K562 (cell line): ENCODE data around the gene CCDC28A. TPM values are rescaled to one million over a fixed set of nuclear protein-coding genes. Genes with fewer than 3 reads are reported as not detected.
A peak's percentile ranks its signal among the peaks of the same experiment; 100 is the strongest.

Experiments
- ATAC-seq: fragments of 200-7000 bp; cut with Tn5 transposase; 3 replicates; pipeline ENCODE4 v1.9.1; 2020; ENCODE audit warnings: moderate library complexity
- BruUV-seq: library from RNA; stranded (reverse); fragments of 400-500 nt; replicated peaks from 2 replicates; lab custom pipeline; 2021; lab: Mats Ljungman, UMichigan
- CTCF ChIA-PET: fragments of 300-600 bp; formaldehyde crosslinking; extraction: SDS; loops from one replicate; lab custom pipeline; 2021; ENCODE audit warnings: low intra/inter-chr PET ratio; lab: Yijun Ruan, JAX
- POLR2A ChIA-PET: fragments of 300-600, 350-650 bp; sonication (Branson Sonifier 250); formaldehyde crosslinking; extraction: SDS; loops from one replicate; lab custom pipeline; 2021; ENCODE audit warnings: antibody characterized with exemption, inconsistent platforms; lab: Yijun Ruan, JAX
- DNase-seq, 4 experiments: peaks; one replicate each; pipeline versions ENCODE4 v3.0.0 to v3.0.0-alpha.2; 2011 to 2018; ENCODE audit warnings: low spot score in 3 of 4, mixed read lengths in 3 of 4; ENCODE audit errors: extremely low read depth in 1 of 4
- FAIRE-seq: peaks from 2 replicates; lab custom pipeline; 2011; peaks lifted over from hg19 to GRCh38; lab: Jason Lieb, UNC
- H2AFZ ChIP-seq: 2 replicates; pipeline ENCODE4 v1.6.0; 2011; ENCODE audit warnings: low read depth, low read length, control low read depth, inconsistent platforms
- H3K27ac ChIP-seq: fragments of 200-600 bp; 3 replicates; pipeline ENCODE4 v1.8.0; 2011; ENCODE audit warnings: low read depth, mild to moderate bottlenecking, control low read depth, inconsistent platforms, low read length, moderate library complexity, mixed read lengths; ENCODE audit errors: extremely low read depth
- H3K27me3 ChIP-seq, 2 experiments: fragments of 300-600 bp in 1 of 2; 2 replicates in 1 of 2; 3 replicates in 1 of 2; pipeline versions ENCODE4 v1.6.0 to v1.8.0; 2011; ENCODE audit warnings: inconsistent platforms in 2 of 2, low read length in 2 of 2, mild to moderate bottlenecking in 1 of 2, mixed read lengths in 1 of 2, moderate library complexity in 1 of 2; ENCODE audit not compliant: control insufficient read depth in 2 of 2, insufficient read depth in 2 of 2
- H3K36me3 ChIP-seq: fragments of 300-600 bp; 3 replicates; pipeline ENCODE4 v1.8.0; 2011; ENCODE audit warnings: mild to moderate bottlenecking, low read length, inconsistent platforms; ENCODE audit not compliant: control insufficient read depth, insufficient read depth
- H3K4me1 ChIP-seq, 2 experiments: fragments of 200-600 bp in 1 of 2; replicated peaks in 1 of 2; 2 replicates in 1 of 2; 3 replicates in 1 of 2; pipeline versions ENCODE4 v1.5.1 to v1.8.0; 2011; ENCODE audit warnings: inconsistent platforms in 2 of 2, low read length in 2 of 2, mild to moderate bottlenecking in 1 of 2, mixed read lengths in 1 of 2, moderate library complexity in 1 of 2; ENCODE audit not compliant: control insufficient read depth in 2 of 2, insufficient read depth in 2 of 2
- H3K4me2 ChIP-seq: 2 replicates; pipeline ENCODE4 v1.6.1; 2011; ENCODE audit warnings: low read length, control low read depth, inconsistent platforms, mixed read lengths; ENCODE audit not compliant: insufficient read depth
- H3K4me3 ChIP-seq: fragments of 200-600 bp; sonication (generic), shearing (Covaris generic); 2 replicates; pipeline ENCODE4 v1.5.1; 2016; ENCODE audit warnings: control low read depth, inconsistent platforms
- H3K79me2 ChIP-seq: fragments of 200-600 bp; 3 replicates; pipeline ENCODE4 v1.8.0; 2011; ENCODE audit warnings: low read length, inconsistent platforms; ENCODE audit not compliant: control insufficient read depth, insufficient read depth
- H3K9ac ChIP-seq, 2 experiments: 2 replicates each; pipeline versions ENCODE4 v1.6.0 to v1.6.1; 2011; ENCODE audit warnings: low read depth in 2 of 2, low read length in 2 of 2, control low read depth in 1 of 2, inconsistent platforms in 1 of 2, mild to moderate bottlenecking in 1 of 2, mixed read lengths in 1 of 2; ENCODE audit not compliant: insufficient read depth in 1 of 2
- H3K9me1 ChIP-seq: one replicate; pipeline ENCODE4 v1.6.0; 2011; ENCODE audit warnings: inconsistent platforms, mild to moderate bottlenecking, low read length, moderate library complexity; ENCODE audit not compliant: control insufficient read depth, insufficient read depth
- H3K9me3 ChIP-seq: replicated peaks from 2 replicates; pipeline ENCODE4 v1.5.1; 2011; ENCODE audit warnings: low read depth, low read length, inconsistent platforms; ENCODE audit not compliant: control insufficient read depth, insufficient read depth
- H4K20me1 ChIP-seq: replicated peaks from 2 replicates; pipeline ENCODE4 v1.6.1; 2011; ENCODE audit warnings: low read length, inconsistent platforms, mixed read lengths; ENCODE audit not compliant: control insufficient read depth, insufficient read depth
- ARID1B ChIP-seq: fragments of 450-650 bp; IDR thresholded peaks from 2 replicates; pipeline ENCODE4 v1.6.1; 2016; ENCODE audit warnings: antibody characterized with exemption, mild to moderate bottlenecking, inconsistent platforms
- CREBBP ChIP-seq: IDR thresholded peaks from one replicate; pipeline ENCODE4 v1.6.1; 2012; ENCODE audit warnings: low read depth, mild to moderate bottlenecking, control low read depth, inconsistent platforms, low read length
- GABPB1 ChIP-seq: sonication (generic); formaldehyde crosslinking; IDR thresholded peaks from 2 replicates; pipeline ENCODE4 v1.8.0; 2022; ENCODE audit warnings: mild to moderate bottlenecking, missing genetic modification reagents
- KLF6 ChIP-seq: fragments of 250-450 bp; sonication (Bioruptor Pico); IDR thresholded peaks from 2 replicates; pipeline ENCODE4 v1.4.0; 2020; ENCODE audit warnings: mild to moderate bottlenecking, moderate library complexity, borderline replicate concordance
- RBM17 ChIP-seq: fragments of 200-400 bp; formaldehyde crosslinking; IDR thresholded peaks from 2 replicates; pipeline ENCODE4 v1.6.1; 2017; ENCODE audit warnings: low read depth, mild to moderate bottlenecking, low read length, borderline replicate concordance
- RFX1 ChIP-seq: fragments of 450-650 bp; IDR thresholded peaks from 2 replicates; pipeline ENCODE4 v1.6.1; 2016; ENCODE audit warnings: mild to moderate bottlenecking, moderate library complexity
- RFX7 ChIP-seq: fragments of 250-450 bp; sonication (Bioruptor Pico); IDR thresholded peaks from 2 replicates; pipeline ENCODE4 v1.5.1; 2021; ENCODE audit warnings: mild to moderate bottlenecking
- TAF15 ChIP-seq: fragments of 200-400 bp; formaldehyde crosslinking; IDR thresholded peaks from 2 replicates; pipeline ENCODE4 v1.6.1; 2017; ENCODE audit warnings: mild to moderate bottlenecking, low read depth, low read length, moderate library complexity
- U2AF1 ChIP-seq: fragments of 200-400 bp; formaldehyde crosslinking; optimal IDR thresholded peaks from 2 replicates; pipeline ENCODE3; 2017; ENCODE audit warnings: mild to moderate bottlenecking, low read depth, low read length, moderate library complexity
- ZC3H4 ChIP-seq: sonication (generic); formaldehyde crosslinking; IDR thresholded peaks from 2 replicates; pipeline ENCODE4 v1.9.0; 2021; ENCODE audit warnings: missing genetic modification reagents, borderline replicate concordance
- WGBS: fragments of 100-300 bp; shearing (Covaris generic); methylation state at CpG from one replicate; pipeline ENCODE4 v1.1.6; 2016; ENCODE audit warnings: low coverage, mixed read lengths; ENCODE audit not compliant: insufficient coverage; ENCODE audit errors: missing lambda C conversion rate; 5-methylcytosine and 5-hydroxymethylcytosine counted together
- in situ Hi-C: fragments of 300-500 bp; cut with MboI; formaldehyde crosslinking; loops from 4 replicates; pipeline ENCODE4 v1.15.0; 2018; ENCODE audit warnings: inconsistent platforms, mixed read lengths
- intact Hi-C: fragments of 100-400 bp; cut with micrococcal nuclease; formaldehyde crosslinking; loops from 2 replicates; pipeline ENCODE4 v1.14.2; 2022
- polyA plus RNA-seq, 8 experiments: library from polyadenylated mRNA; depleted of rRNA in 4 of 8; stranded (reverse) in 5 of 8; unstranded in 3 of 8; fragments of >200 nt; fragmentation: Nextera tagmentation in 2 of 8; fragmentation: Illumina TruSeq in 1 of 8; extraction: Ambion mirVana in 2 of 8; extraction: Trizol in 1 of 8; gene quantifications; 2 replicates each; pipeline versions ENCODE4 v1.2.1 to v1.2.3, GENCODE V29; 2011 to 2014; ENCODE audit warnings: inconsistent platforms in 1 of 8, missing spikeins in 1 of 8
- total RNA-seq, 7 experiments: library from RNA; depleted of rRNA in 6 of 7; stranded (reverse); fragments of >200 nt in 6 of 7; fragmentation: Illumina TruSeq in 2 of 7; extraction: Trizol in 2 of 7; gene quantifications; 2 replicates each; pipeline versions ENCODE4 v1.2.1 to v1.2.3, GENCODE V29; 2011 to 2021; ENCODE audit warnings: low replicate concordance in 1 of 7
- TF ChIP-seq, protein P1 (sequence below): IDR thresholded peaks from 2 replicates; pipeline ENCODE4 v1.6.1; 2014; ENCODE audit warnings: antibody characterized with exemption
- TF ChIP-seq, protein P2 (sequence below): fragments of 450-650 bp; IDR thresholded peaks from 2 replicates; pipeline ENCODE4 v1.6.1; 2016; ENCODE audit warnings: missing biosample characterization, missing genetic modification characterization
- TF ChIP-seq, protein P3 (sequence below): IDR thresholded peaks from 2 replicates; pipeline ENCODE4 v1.6.1; 2016; ENCODE audit warnings: missing genetic modification characterization, missing compliant biosample characterization
- TF ChIP-seq, protein P4 (sequence below): fragments of 450-650 bp; IDR thresholded peaks from 2 replicates; pipeline ENCODE4 v1.6.1; 2016; ENCODE audit warnings: mild to moderate bottlenecking

CCDC28A gene
- total and polyA plus RNA-seq, 9 of the 15 experiments (the other 6 are each of a cell fraction or from before 2014, with no cell fraction given), result 12.6 to 35.5 (median 19.1) TPM

DNA sequence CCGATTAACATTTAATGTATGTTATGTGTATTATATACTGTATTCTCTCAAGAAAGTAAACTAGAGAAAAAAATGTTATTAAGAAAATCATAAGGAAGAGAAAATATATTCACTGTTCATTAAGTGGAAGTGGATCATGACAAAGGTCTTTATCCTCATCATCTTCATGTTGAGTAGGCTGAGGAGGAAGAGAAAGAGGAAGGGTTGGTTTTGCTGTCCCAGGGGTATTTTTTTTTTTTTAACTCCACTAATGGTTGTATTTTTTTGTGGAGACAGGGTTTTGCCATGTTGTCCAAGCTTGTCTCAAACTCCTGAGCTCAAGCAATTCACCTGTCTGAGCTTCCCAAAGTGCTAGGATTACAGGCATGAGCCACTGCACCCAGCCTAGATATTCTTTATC is 33.3 kb downstream of the CCDC28A start (continued):
- TF ChIP-seq, protein P1, sequence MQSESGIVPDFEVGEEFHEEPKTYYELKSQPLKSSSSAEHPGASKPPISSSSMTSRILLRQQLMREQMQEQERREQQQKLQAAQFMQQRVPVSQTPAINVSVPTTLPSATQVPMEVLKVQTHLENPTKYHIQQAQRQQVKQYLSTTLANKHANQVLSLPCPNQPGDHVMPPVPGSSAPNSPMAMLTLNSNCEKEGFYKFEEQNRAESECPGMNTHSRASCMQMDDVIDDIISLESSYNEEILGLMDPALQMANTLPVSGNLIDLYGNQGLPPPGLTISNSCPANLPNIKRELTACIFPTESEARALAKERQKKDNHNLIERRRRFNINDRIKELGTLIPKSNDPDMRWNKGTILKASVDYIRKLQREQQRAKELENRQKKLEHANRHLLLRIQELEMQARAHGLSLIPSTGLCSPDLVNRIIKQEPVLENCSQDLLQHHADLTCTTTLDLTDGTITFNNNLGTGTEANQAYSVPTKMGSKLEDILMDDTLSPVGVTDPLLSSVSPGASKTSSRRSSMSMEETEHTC, result no peak
- TF ChIP-seq CREBBP, result no peak
- TF ChIP-seq, protein P2, sequence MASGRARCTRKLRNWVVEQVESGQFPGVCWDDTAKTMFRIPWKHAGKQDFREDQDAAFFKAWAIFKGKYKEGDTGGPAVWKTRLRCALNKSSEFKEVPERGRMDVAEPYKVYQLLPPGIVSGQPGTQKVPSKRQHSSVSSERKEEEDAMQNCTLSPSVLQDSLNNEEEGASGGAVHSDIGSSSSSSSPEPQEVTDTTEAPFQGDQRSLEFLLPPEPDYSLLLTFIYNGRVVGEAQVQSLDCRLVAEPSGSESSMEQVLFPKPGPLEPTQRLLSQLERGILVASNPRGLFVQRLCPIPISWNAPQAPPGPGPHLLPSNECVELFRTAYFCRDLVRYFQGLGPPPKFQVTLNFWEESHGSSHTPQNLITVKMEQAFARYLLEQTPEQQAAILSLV (tag), result no peak
- TF ChIP-seq, protein P3, sequence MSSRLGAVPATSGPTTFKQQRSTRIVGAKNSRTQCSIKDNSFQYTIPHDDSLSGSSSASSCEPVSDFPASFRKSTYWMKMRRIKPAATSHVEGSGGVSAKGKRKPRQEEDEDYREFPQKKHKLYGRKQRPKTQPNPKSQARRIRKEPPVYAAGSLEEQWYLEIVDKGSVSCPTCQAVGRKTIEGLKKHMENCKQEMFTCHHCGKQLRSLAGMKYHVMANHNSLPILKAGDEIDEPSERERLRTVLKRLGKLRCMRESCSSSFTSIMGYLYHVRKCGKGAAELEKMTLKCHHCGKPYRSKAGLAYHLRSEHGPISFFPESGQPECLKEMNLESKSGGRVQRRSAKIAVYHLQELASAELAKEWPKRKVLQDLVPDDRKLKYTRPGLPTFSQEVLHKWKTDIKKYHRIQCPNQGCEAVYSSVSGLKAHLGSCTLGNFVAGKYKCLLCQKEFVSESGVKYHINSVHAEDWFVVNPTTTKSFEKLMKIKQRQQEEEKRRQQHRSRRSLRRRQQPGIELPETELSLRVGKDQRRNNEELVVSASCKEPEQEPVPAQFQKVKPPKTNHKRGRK (tag), result no peak

DNA sequence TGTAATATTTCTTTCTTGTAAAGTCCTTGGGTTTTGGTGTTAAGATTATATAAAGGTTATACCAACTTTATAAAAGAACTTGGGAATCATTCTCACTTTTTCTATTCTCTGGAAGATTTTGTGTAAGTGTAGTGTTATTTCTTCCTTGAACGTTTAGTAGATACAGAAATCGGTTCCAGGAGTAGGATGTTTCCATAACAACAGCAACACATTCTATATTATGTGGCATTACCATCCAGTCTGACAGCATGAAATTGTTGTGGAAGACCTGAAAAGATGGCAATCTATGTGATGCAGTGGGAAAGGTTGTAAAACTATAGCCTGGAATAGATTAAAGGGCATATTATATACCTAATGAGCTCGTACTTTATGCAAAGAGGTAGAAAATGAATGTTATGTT is 36.1 kb downstream of the CCDC28A start:
- H2AFZ ChIP-seq, result no peak overlapping the region
- DNase-seq (no peak), FAIRE-seq (no peak), ATAC-seq (no peak)
- H3K9me3 ChIP-seq, result no peaks in the 10 kb centered on the region
- H3K4me1 ChIP-seq, result no peaks in the 10 kb centered on the region
- no peaks in the 10 kb centered on the region for H4K20me1 ChIP-seq
- no peaks in the 10 kb centered on the region for H3K36me3 ChIP-seq
- H3K9me1 ChIP-seq, result no peaks in the 10 kb centered on the region
- H3K4me2 ChIP-seq, result no peak overlapping the region
- no peak overlapping the region for H3K4me3 ChIP-seq
- CTCF ChIA-PET, result no interaction called here
- POLR2A ChIA-PET, result interaction anchor here (0.8 kb wide), 1 partner anchor 17 kb away, joined by 3 read pairs; no protein-coding TSS in a partner anchor
- WGBS, result 3% methylated on average over 3 of the region's 3 CpGs
- in situ Hi-C loops, result loop anchor here (10.0 kb wide), 1 partner anchor 295 kb away; no protein-coding TSS in a partner anchor
- no TSS peak for BruUV-seq
- intact Hi-C loops, result no loop called here
- H3K27me3 ChIP-seq, result peaks cover 13 to 14% of the 10 kb centered on the region in 2 experiments; a peak in 3 of 5 replicates
- no peak overlapping the region for H3K27ac ChIP-seq
- no peak overlapping the region for H3K9ac ChIP-seq
- no peaks in the 10 kb centered on the region for H3K79me2 ChIP-seq
- TF ChIP-seq ARID1B, result no peak
- TF ChIP-seq TAF15, result no peak
- TF ChIP-seq RFX7, result no peak
- TF ChIP-seq, protein P2 (tag), result no peak
- TF ChIP-seq KLF6 (CRISPR knock-in tag), result no peak
- TF ChIP-seq RBM17, result no peak
- TF ChIP-seq RFX1, result 0 out of 2 replicates have a peak, but pooled peaks have one; percentile 9
- no peak for TF ChIP-seq ZC3H4 (CRISPR knock-in tag)
- TF ChIP-seq, protein P4, sequence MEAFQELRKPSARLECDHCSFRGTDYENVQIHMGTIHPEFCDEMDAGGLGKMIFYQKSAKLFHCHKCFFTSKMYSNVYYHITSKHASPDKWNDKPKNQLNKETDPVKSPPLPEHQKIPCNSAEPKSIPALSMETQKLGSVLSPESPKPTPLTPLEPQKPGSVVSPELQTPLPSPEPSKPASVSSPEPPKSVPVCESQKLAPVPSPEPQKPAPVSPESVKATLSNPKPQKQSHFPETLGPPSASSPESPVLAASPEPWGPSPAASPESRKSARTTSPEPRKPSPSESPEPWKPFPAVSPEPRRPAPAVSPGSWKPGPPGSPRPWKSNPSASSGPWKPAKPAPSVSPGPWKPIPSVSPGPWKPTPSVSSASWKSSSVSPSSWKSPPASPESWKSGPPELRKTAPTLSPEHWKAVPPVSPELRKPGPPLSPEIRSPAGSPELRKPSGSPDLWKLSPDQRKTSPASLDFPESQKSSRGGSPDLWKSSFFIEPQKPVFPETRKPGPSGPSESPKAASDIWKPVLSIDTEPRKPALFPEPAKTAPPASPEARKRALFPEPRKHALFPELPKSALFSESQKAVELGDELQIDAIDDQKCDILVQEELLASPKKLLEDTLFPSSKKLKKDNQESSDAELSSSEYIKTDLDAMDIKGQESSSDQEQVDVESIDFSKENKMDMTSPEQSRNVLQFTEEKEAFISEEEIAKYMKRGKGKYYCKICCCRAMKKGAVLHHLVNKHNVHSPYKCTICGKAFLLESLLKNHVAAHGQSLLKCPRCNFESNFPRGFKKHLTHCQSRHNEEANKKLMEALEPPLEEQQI, result no peak
- TF ChIP-seq GABPB1 (CRISPR knock-in tag), result no peak
- no peak for TF ChIP-seq U2AF1
